ENCODE results near the gene ACTR8. TPM values are rescaled to one million over a fixed set of nuclear protein-coding genes. Genes with fewer than 3 reads are reported as not detected.
A peak's percentile ranks its signal among the peaks of the same experiment; 100 is the strongest.

The ACTR8 gene
- total and polyA plus RNA-seq, 2 of the 13 experiments (the other 11 are each of a cell fraction or from before 2014, with no cell fraction given), result 15.5 to 29.0 TPM

DNA sequence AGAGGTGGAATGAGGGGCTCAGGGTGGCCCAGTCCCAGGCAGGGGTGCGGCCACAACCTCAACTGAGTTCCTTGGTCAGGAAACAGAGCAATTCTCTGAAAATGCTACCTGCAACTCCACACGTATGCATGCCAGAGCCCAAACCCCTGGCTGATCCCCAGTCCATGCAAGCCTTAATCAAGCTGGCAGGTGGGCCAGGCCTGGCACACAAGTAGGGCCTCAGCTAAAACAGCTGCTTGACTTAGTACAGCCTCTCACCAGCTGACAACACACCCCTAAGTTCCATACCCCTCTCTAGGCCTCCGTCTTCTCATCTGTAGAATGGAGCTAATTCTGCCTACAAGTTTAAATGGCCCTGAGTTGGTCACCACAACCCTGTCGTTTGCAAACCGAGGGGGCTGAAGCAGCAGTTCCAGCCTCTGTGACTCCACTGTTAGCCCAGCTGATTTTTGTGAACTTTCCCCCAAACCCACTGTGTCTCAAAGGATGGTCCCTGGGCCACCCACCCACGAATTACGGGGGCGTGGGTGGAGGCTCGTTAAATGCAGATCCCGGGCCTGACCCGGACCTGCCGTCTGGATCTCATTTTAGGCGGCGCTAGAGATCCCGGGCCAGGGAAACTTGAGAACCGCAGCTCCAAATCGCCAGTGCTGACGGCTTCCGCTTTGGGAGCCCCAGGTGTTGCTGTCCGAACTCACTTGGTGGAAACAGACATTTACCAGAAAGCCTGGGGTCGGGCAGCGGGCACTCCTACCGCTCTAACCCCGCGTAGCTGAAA is 36.7 kb downstream of the ACTR8 start (continued):
- TF ChIP-seq ARNT2 (CRISPR knock-in tag; IDR thresholded peaks at IDR 0.05; ENCODE audit: low read depth), result 0 out of 2 replicates have a peak, but pooled peaks have one; percentile 41
- TF ChIP-seq, protein P1, sequence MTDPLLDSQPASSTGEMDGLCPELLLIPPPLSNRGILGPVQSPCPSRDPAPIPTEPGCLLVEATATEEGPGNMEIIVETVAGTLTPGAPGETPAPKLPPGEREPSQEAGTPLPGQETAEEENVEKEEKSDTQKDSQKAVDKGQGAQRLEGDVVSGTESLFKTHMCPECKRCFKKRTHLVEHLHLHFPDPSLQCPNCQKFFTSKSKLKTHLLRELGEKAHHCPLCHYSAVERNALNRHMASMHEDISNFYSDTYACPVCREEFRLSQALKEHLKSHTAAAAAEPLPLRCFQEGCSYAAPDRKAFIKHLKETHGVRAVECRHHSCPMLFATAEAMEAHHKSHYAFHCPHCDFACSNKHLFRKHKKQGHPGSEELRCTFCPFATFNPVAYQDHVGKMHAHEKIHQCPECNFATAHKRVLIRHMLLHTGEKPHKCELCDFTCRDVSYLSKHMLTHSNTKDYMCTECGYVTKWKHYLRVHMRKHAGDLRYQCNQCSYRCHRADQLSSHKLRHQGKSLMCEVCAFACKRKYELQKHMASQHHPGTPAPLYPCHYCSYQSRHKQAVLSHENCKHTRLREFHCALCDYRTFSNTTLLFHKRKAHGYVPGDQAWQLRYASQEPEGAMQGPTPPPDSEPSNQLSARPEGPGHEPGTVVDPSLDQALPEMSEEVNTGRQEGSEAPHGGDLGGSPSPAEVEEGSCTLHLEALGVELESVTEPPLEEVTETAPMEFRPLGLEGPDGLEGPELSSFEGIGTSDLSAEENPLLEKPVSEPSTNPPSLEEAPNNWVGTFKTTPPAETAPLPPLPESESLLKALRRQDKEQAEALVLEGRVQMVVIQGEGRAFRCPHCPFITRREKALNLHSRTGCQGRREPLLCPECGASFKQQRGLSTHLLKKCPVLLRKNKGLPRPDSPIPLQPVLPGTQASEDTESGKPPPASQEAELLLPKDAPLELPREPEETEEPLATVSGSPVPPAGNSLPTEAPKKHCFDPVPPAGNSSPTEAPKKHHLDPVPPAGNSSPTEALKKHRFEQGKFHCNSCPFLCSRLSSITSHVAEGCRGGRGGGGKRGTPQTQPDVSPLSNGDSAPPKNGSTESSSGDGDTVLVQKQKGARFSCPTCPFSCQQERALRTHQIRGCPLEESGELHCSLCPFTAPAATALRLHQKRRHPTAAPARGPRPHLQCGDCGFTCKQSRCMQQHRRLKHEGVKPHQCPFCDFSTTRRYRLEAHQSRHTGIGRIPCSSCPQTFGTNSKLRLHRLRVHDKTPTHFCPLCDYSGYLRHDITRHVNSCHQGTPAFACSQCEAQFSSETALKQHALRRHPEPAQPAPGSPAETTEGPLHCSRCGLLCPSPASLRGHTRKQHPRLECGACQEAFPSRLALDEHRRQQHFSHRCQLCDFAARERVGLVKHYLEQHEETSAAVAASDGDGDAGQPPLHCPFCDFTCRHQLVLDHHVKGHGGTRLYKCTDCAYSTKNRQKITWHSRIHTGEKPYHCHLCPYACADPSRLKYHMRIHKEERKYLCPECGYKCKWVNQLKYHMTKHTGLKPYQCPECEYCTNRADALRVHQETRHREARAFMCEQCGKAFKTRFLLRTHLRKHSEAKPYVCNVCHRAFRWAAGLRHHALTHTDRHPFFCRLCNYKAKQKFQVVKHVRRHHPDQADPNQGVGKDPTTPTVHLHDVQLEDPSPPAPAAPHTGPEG (CRISPR knock-in tag; IDR thresholded peaks at IDR 0.05), result no peak; the same call in 1 of the 2 replicates
- TF ChIP-seq HNRNPL (IDR thresholded peaks at IDR 0.05; ENCODE audit: low read depth, low read length), result 0 out of 2 replicates have a peak, but pooled peaks have one; percentile 9
- TF ChIP-seq REL (CRISPR knock-in tag; conservative IDR thresholded peaks at IDR 0.05), result peak; percentile 38; the same call in 1 of the 2 replicates
- TF ChIP-seq RBAK (CRISPR knock-in tag; IDR thresholded peaks at IDR 0.05), result no peak
- TF ChIP-seq, protein P2, sequence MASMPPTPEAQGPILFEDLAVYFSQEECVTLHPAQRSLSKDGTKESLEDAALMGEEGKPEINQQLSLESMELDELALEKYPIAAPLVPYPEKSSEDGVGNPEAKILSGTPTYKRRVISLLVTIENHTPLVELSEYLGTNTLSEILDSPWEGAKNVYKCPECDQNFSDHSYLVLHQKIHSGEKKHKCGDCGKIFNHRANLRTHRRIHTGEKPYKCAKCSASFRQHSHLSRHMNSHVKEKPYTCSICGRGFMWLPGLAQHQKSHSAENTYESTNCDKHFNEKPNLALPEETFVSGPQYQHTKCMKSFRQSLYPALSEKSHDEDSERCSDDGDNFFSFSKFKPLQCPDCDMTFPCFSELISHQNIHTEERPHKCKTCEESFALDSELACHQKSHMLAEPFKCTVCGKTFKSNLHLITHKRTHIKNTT (CRISPR knock-in tag; IDR thresholded peaks at IDR 0.05), result no peak
- no peak for TF ChIP-seq ZNF143 (CRISPR knock-in tag; IDR thresholded peaks at IDR 0.05)
- no peak for TF ChIP-seq RFXANK (CRISPR knock-in tag; IDR thresholded peaks at IDR 0.05)
- TF ChIP-seq, protein P3, sequence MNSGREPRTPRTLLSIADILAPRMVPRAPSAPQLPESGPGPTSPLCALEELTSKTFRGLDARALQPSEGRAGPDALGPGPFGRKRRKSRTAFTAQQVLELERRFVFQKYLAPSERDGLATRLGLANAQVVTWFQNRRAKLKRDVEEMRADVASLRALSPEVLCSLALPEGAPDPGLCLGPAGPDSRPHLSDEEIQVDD (CRISPR knock-in tag; IDR thresholded peaks at IDR 0.05; ENCODE audit: borderline replicate concordance), result no peak
- no peak for TF ChIP-seq TBX3 (IDR thresholded peaks at IDR 0.05; ENCODE audit: borderline replicate concordance)
- no peak for TF ChIP-seq TCF7 (IDR thresholded peaks at IDR 0.05; ENCODE audit: low read depth)
- 0 out of 2 replicates have a peak, but pooled peaks have one; percentile 6 for TF ChIP-seq SAP130 (CRISPR knock-in tag; IDR thresholded peaks at IDR 0.05; ENCODE audit: low read depth)
- TF ChIP-seq, protein P4, sequence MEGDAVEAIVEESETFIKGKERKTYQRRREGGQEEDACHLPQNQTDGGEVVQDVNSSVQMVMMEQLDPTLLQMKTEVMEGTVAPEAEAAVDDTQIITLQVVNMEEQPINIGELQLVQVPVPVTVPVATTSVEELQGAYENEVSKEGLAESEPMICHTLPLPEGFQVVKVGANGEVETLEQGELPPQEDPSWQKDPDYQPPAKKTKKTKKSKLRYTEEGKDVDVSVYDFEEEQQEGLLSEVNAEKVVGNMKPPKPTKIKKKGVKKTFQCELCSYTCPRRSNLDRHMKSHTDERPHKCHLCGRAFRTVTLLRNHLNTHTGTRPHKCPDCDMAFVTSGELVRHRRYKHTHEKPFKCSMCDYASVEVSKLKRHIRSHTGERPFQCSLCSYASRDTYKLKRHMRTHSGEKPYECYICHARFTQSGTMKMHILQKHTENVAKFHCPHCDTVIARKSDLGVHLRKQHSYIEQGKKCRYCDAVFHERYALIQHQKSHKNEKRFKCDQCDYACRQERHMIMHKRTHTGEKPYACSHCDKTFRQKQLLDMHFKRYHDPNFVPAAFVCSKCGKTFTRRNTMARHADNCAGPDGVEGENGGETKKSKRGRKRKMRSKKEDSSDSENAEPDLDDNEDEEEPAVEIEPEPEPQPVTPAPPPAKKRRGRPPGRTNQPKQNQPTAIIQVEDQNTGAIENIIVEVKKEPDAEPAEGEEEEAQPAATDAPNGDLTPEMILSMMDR (CRISPR knock-in tag; IDR thresholded peaks at IDR 0.05), result peak; percentile 27; the same call in 1 of the 2 replicates
- no peak for TF ChIP-seq ZNF678 (CRISPR knock-in tag; IDR thresholded peaks at IDR 0.05)
- TF ChIP-seq MTF1 (CRISPR knock-in tag; IDR thresholded peaks at IDR 0.05), result no peak
- peak; percentile 12; the same call in 1 of the 2 replicates for TF ChIP-seq GATAD1 (CRISPR knock-in tag; IDR thresholded peaks at IDR 0.05)
- TF ChIP-seq, protein P5, sequence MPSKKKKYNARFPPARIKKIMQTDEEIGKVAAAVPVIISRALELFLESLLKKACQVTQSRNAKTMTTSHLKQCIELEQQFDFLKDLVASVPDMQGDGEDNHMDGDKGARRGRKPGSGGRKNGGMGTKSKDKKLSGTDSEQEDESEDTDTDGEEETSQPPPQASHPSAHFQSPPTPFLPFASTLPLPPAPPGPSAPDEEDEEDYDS (CRISPR knock-in tag; IDR thresholded peaks at IDR 0.05), result no peak

Measured in HepG2 (cell line).